Measurements from ENCODE around the gene TNFRSF25.

The TNFRSF25 gene

GRCh38 chr1:6466023-6466422 is at the start of gene TNFRSF25:
TNFRSF25 (minus strand) TSS chr1:6466173; CDS start chr1:6466107, 66 bp downstream.
- TF ChIP-seq ZFX (IDR thresholded peaks at IDR 0.05), result no peak
- TF ChIP-seq CTCF (conservative IDR thresholded peaks at IDR 0.05), result no peak
- no peak within 1 kb of the TSS for H3K27ac ChIP-seq

GRCh38 chr1:6515771-6516170 is 49.8 kb upstream of the TNFRSF25 start:
- H3K27ac ChIP-seq, result no peak overlapping the region
- TF ChIP-seq ZFX (IDR thresholded peaks at IDR 0.05), result no peak
- TF ChIP-seq CTCF (conservative IDR thresholded peaks at IDR 0.05), result no peak

DNA sequence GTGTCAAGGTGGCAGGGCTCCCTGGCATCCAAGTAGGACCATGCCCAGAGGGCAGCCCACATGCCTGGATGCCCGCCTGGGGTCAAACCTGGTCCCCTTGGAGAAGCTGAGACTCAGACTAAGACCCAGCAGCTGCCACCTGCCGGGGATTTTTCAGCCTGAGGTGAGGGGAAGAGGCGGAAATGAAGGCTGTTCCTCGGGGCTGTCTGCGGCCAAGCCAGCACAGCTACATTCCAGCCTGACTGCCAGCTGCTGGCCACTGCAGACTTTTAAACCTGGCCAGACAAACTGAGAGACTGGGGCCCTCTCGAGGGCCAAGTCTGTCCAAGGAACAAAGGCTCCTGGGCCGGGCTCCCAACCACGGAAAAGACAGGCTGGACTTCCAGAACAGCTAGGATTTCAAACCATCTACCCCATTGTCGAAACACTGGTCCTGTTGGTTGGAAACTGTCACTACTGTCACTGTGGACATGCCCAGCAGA is 47.4 kb upstream of the TNFRSF25 start:
- TF ChIP-seq CTCF (conservative IDR thresholded peaks at IDR 0.05), result no peak
- no peak for TF ChIP-seq ZFX (IDR thresholded peaks at IDR 0.05)

DNA sequence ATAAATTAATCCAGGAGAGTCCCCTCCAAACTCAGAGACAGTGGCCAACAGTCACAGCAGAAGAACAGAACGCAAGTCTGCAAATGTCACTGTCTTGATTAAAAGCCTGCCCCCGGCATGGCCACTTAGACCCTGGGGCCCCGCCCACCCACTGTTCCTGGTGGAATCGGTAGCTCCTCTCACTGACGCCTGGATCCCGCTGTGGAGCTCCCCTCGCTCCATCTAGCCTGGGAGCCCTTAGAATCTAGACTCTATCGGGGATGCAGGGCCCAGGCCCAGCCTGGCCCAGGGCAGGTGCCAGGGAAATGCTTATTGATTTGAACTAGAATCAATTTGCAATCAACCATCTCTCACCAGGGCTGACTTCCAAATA is 46.9 kb upstream of the TNFRSF25 start:
- H3K27ac ChIP-seq, result no peak overlapping the region
- TF ChIP-seq ZFX (IDR thresholded peaks at IDR 0.05) (no peak), CTCF (conservative IDR thresholded peaks at IDR 0.05) (no peak)

More for the DNA sequence above, 47.4 kb upstream of the TNFRSF25 start:
- no peak overlapping the region for H3K27ac ChIP-seq

DNA sequence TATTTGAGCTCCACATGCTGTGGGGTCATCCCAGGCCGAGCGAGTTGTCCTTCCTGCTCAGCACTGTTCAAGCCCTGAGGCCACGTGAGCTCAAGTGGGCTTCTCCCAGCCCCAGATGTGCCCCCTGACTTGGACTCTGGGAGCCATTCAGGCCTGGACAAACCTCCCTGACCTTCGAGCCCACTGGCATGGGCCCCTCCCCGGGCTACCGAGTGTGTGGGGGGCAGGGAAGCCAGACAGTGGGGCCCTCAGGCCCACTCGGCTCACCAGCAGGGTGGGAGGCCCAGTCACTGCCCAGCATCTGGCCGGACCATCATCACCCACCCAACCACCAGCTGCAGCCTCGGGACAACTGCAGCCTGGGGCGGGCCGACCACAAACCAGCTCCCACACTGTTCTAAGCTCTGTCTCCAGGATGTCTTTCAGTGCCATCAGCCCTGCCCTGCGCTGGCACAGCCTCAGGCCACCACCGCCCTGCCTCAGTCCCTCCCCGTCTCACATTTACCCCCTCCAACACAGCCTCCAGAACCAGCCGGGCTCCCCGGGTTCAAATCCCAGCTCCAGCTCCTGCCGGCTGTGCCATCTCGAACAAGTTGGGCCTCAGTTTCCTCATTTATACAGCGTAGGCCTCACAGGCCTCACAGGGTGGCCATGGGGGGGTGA is 46.4 kb upstream of the TNFRSF25 start:
- no peak overlapping the region for H3K27ac ChIP-seq
- no peak for TF ChIP-seq CTCF (conservative IDR thresholded peaks at IDR 0.05)
- TF ChIP-seq ZFX (IDR thresholded peaks at IDR 0.05), result no peak

DNA sequence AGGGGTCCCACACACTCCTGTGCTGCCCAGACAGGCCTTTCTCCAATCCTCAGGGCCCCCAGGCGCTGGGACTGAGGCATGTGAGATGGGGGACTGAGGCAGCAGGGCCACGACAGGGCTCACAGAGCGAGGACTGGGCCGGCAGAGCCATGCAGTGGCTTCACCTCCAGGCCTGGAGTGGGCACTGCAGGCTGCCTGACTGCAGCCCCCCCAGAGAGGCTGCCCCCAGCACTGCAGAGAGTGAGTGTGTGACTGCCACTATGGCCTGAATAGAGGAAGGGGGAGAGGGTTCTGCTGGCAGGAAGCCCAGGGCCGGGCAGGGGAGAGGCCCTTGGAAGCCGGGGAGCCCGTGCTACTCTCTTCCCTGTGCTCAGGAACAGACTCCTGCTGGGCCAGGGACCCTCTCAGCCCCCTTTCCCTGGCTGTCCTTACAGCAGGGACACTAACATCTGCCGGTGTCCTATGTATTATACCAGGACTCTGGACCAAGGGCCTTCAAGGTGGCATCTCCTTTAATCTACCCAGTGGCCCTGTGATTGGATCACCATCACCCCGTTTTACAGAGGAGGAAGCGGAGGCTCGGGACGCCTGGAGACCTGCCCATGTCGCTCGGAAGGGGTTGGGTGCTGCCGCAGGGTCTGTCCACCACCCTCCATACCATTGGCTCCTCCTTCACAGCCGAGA is 45.7 kb upstream of the TNFRSF25 start:
- no peak for TF ChIP-seq ZFX (IDR thresholded peaks at IDR 0.05)
- no peak overlapping the region for H3K27ac ChIP-seq

GRCh38 chr1:6511056-6511455 is 45.1 kb upstream of the TNFRSF25 start:
- no peak overlapping the region for H3K27ac ChIP-seq
- TF ChIP-seq ZFX (IDR thresholded peaks at IDR 0.05) (no peak), CTCF (conservative IDR thresholded peaks at IDR 0.05) (no peak)

All from C4-2B (cell line).